GM18498 (cell line): ENCODE data around the gene REEP6.

Experiments used
- ATAC-seq: cut with Tn5 transposase; IDR thresholded peaks from one replicate; pipeline ENCODE4 v1.9.1; 2021; ENCODE audit warnings: mild to moderate bottlenecking, moderate library complexity; ENCODE audit not compliant: unreplicated experiment

Gene REEP6

GRCh38 chr19:1491114-1491848 lies at the start of gene REEP6:
TSS of gene REEP6 (plus strand) at chr19:1491181. CDS start at chr19:1491270, 89 bp downstream.
- ATAC-seq, result no peak

GRCh38 chr19:1441677-1442438 lies 49.1 kb upstream of the REEP6 start:
- no peak for ATAC-seq

- ATAC-seq, result peak; percentile 76
Measured at GRCh38 chr19:1445185-1445931, 45.6 kb upstream of the REEP6 start.

GRCh38 chr19:1445932-1446712 lies 44.9 kb upstream of the REEP6 start:
- no peak for ATAC-seq

GRCh38 chr19:1446713-1447481 lies 44.1 kb upstream of the REEP6 start:
- ATAC-seq, result no peak

- no peak for ATAC-seq
Measured at GRCh38 chr19:1447504-1447903, 43.5 kb upstream of the REEP6 start.

GRCh38 chr19:1447944-1448343 lies 43.0 kb upstream of the REEP6 start:
- ATAC-seq, result no peak

GRCh38 chr19:1449467-1450442 lies 41.2 kb upstream of the REEP6 start, which contains the start of gene APC2:
TSS of gene APC2 (plus strand) at chr19:1450121. CDS start at chr19:1453002, 2,881 bp downstream.
- no peak for ATAC-seq

- no peak for ATAC-seq
Measured at GRCh38 chr19:1450735-1451731, 39.9 kb upstream of the REEP6 start.

GRCh38 chr19:1451916-1452801 lies 38.8 kb upstream of the REEP6 start:
- no peak for ATAC-seq

GRCh38 chr19:1452802-1453524 lies 38.0 kb upstream of the REEP6 start:
- no peak for ATAC-seq

- ATAC-seq, result no peak
Measured at GRCh38 chr19:1453525-1454364, 37.2 kb upstream of the REEP6 start.

- ATAC-seq, result no peak
Measured at GRCh38 chr19:1455002-1455335, 36.0 kb upstream of the REEP6 start.

- no peak for ATAC-seq
Measured at GRCh38 chr19:1455336-1456120, 35.5 kb upstream of the REEP6 start.
